ENCODE measurements around the gene PRPF40A. TPM values are rescaled to one million over a fixed set of nuclear protein-coding genes. Genes with fewer than 3 reads are reported as not detected.

PRPF40A gene
- total and polyA plus RNA-seq, 2 experiments from 2014 or later = 101 to 125 TPM

DNA sequence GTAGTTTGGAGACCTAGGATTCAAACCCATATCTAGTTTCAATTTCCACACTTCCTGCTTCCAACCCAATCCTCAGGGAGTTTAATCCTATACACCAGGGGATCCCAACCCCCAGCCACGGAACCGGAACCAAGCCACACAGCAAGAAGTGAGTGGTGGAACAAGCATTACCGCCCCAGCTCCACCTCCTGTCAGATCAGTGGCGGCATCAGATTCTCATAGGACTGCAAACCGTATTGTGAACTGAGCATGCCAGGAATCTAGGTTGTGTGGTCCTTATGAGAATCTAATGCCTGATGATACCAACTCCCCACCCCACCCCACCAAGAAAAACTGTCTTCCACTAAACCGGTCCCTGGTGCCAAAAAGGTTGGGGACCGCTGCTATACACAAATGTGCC, 52.5 kb downstream of the PRPF40A start:
- H2AFZ ChIP-seq = no peak overlapping the region
- H3K36me3 ChIP-seq (replicated peaks; ENCODE audit: insufficient read depth, low read depth) = peaks cover 4% of the 10 kb centered on the region
- H3K79me2 ChIP-seq = no peaks in the 10 kb centered on the region
- WGBS (ENCODE audit: low lambda C conversion rate, missing lambda C conversion rate) = 96% methylated on average over 7 of the region's 7 CpGs
- no peaks in the 10 kb centered on the region for H4K20me1 ChIP-seq (ENCODE audit: insufficient read depth, poor library complexity, severe bottlenecking)
- H3K4me2 ChIP-seq = no peak overlapping the region
- no peaks in the 10 kb centered on the region for H3K9me3 ChIP-seq (ENCODE audit: low read depth)
- no peaks in the 10 kb centered on the region for H3K4me1 ChIP-seq (ENCODE audit: insufficient read depth)
- H3K27me3 ChIP-seq = no peaks in the 10 kb centered on the region
- no peak for DNase-seq (ENCODE audit: low spot score)
- no peaks in the 10 kb centered on the region for H3K9me2 ChIP-seq (replicated peaks; ENCODE audit: insufficient read depth)
- TF ChIP-seq EZH2 (IDR thresholded peaks at IDR 0.05; ENCODE audit: borderline replicate concordance) = no peak
- no peak for TF ChIP-seq EZH2phosphoT487 (IDR thresholded peaks at IDR 0.05; ENCODE audit: low read depth, severe bottlenecking, unreplicated experiment)
- TF ChIP-seq, protein P1, sequence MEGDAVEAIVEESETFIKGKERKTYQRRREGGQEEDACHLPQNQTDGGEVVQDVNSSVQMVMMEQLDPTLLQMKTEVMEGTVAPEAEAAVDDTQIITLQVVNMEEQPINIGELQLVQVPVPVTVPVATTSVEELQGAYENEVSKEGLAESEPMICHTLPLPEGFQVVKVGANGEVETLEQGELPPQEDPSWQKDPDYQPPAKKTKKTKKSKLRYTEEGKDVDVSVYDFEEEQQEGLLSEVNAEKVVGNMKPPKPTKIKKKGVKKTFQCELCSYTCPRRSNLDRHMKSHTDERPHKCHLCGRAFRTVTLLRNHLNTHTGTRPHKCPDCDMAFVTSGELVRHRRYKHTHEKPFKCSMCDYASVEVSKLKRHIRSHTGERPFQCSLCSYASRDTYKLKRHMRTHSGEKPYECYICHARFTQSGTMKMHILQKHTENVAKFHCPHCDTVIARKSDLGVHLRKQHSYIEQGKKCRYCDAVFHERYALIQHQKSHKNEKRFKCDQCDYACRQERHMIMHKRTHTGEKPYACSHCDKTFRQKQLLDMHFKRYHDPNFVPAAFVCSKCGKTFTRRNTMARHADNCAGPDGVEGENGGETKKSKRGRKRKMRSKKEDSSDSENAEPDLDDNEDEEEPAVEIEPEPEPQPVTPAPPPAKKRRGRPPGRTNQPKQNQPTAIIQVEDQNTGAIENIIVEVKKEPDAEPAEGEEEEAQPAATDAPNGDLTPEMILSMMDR (IDR thresholded peaks at IDR 0.05; ENCODE audit: poor library complexity) = no peak
- no peak overlapping the region for H3K27ac ChIP-seq
- H3K4me3 ChIP-seq = no peak overlapping the region

DNA sequence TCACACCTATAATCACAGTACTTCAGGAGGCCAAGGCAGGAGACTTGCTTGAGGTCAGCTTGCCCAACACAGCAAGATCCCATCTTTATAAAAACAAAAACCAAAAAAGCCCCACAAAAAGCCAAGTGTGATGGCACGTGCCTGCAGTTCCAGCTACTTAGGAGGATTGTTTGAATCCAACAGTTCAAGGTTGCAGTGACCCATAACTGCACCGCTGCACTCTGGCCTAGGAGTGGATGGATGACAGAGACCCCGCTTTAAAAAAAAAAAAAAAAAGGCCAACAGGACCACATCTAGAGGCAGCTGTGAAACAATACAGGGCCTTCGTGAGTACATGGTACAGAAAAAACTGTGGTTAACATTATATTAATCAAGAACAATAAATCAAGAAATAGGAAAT, 56.2 kb downstream of the PRPF40A start:
- Histone ChIP-seq H3K4me1 (ENCODE audit: insufficient read depth) (no peaks in the 10 kb centered on the region), H3K9me2 (replicated peaks; ENCODE audit: insufficient read depth) (no peaks in the 10 kb centered on the region), H4K20me1 (ENCODE audit: insufficient read depth, poor library complexity, severe bottlenecking) (no peaks in the 10 kb centered on the region), H3K36me3 (replicated peaks; ENCODE audit: insufficient read depth, low read depth) (peaks cover 7% of the 10 kb centered on the region), H3K4me2 (no peak overlapping the region), H3K9me3 (ENCODE audit: low read depth) (no peaks in the 10 kb centered on the region), H3K27me3 (no peaks in the 10 kb centered on the region), H2AFZ (no peak overlapping the region), H3K79me2 (no peaks in the 10 kb centered on the region), H3K4me3 (no peak overlapping the region), H3K27ac (no peak overlapping the region)
- DNase-seq (ENCODE audit: low spot score) = no peak
- 96% methylated on average over 4 of the region's 4 CpGs for WGBS (ENCODE audit: low lambda C conversion rate, missing lambda C conversion rate)
- TF ChIP-seq, protein P1 (IDR thresholded peaks at IDR 0.05; ENCODE audit: poor library complexity) = no peak
- TF ChIP-seq EZH2 (IDR thresholded peaks at IDR 0.05; ENCODE audit: borderline replicate concordance) (no peak), EZH2phosphoT487 (IDR thresholded peaks at IDR 0.05; ENCODE audit: low read depth, severe bottlenecking, unreplicated experiment) (no peak)

DNA sequence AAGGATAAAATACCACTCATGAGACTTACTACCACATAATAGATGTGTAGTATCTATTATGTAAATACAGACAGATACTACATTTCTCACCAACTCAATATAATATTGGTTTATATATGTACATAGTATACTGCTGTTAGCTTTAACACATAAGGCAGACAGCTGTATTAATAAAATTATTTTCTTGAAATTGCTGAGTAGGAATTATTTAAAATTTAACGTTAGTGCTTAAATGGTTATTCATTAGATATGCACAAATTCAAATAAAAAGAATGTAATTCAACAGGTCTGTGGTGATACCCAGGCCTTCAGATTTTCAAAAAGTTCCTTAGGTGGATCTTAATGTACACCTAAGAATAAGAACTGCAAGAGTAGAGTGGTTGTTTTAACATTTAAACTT, 59.0 kb downstream of the PRPF40A start:
- Histone ChIP-seq H4K20me1 (ENCODE audit: insufficient read depth, poor library complexity, severe bottlenecking) (no peaks in the 10 kb centered on the region), H3K9me3 (ENCODE audit: low read depth) (no peaks in the 10 kb centered on the region), H2AFZ (no peak overlapping the region), H3K36me3 (replicated peaks; ENCODE audit: insufficient read depth, low read depth) (peaks cover 7% of the 10 kb centered on the region), H3K9me2 (replicated peaks; ENCODE audit: insufficient read depth) (no peaks in the 10 kb centered on the region), H3K4me2 (no peak overlapping the region), H3K27ac (no peak overlapping the region), H3K4me3 (no peak overlapping the region), H3K4me1 (ENCODE audit: insufficient read depth) (no peaks in the 10 kb centered on the region), H3K79me2 (no peaks in the 10 kb centered on the region), H3K27me3 (no peaks in the 10 kb centered on the region)
- TF ChIP-seq EZH2phosphoT487 (IDR thresholded peaks at IDR 0.05; ENCODE audit: low read depth, severe bottlenecking, unreplicated experiment) = no peak
- TF ChIP-seq, protein P1 (IDR thresholded peaks at IDR 0.05; ENCODE audit: poor library complexity) = no peak
- no peak for TF ChIP-seq EZH2 (IDR thresholded peaks at IDR 0.05; ENCODE audit: borderline replicate concordance)
- DNase-seq (ENCODE audit: low spot score) = no peak
- WGBS (ENCODE audit: low lambda C conversion rate, missing lambda C conversion rate) = 100% methylated on average over 1 of the region's 1 CpG

DNA sequence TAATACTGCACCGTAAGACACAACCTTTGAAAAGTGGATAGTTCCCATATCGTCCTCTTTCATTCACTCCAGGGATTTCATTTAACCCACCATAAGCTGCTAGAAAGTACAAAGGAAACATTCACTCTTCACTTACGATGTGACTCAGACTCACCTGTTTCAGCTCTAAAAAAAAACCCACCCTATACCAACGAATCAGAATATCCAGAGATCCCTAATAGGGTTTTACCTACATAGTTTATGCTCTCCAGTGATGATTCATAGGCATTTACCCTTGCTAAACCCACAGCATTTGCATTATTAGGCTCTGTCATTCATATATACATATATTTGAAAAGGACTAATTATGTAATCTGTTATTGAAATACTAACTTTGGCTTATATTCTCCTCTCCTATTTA, 60.2 kb downstream of the PRPF40A start:
- DNase-seq (ENCODE audit: low spot score) = no peak
- Histone ChIP-seq H3K4me2 (no peak overlapping the region), H3K79me2 (no peaks in the 10 kb centered on the region), H3K4me3 (no peak overlapping the region), H3K4me1 (ENCODE audit: insufficient read depth) (no peaks in the 10 kb centered on the region), H2AFZ (no peak overlapping the region), H4K20me1 (ENCODE audit: insufficient read depth, poor library complexity, severe bottlenecking) (no peaks in the 10 kb centered on the region), H3K27me3 (no peaks in the 10 kb centered on the region), H3K9me2 (replicated peaks; ENCODE audit: insufficient read depth) (no peaks in the 10 kb centered on the region), H3K36me3 (replicated peaks; ENCODE audit: insufficient read depth, low read depth) (peaks cover 5% of the 10 kb centered on the region), H3K27ac (no peak overlapping the region), H3K9me3 (ENCODE audit: low read depth) (no peaks in the 10 kb centered on the region)
- WGBS (ENCODE audit: low lambda C conversion rate, missing lambda C conversion rate) = 88% methylated on average over 4 of the region's 4 CpGs
- TF ChIP-seq, protein P1 (IDR thresholded peaks at IDR 0.05; ENCODE audit: poor library complexity) = no peak
- TF ChIP-seq EZH2phosphoT487 (IDR thresholded peaks at IDR 0.05; ENCODE audit: low read depth, severe bottlenecking, unreplicated experiment) (no peak), EZH2 (IDR thresholded peaks at IDR 0.05; ENCODE audit: borderline replicate concordance) (no peak)
